HG02884 (cell line): Measurements from ENCODE around the gene SLC25A33.
"Not testable (repeated sequence)": the region's sequence is repeated elsewhere in the genome, so short reads cannot be mapped to it uniquely, and the experiment has no call there.

Experiments used
- ATAC-seq: cut with Tn5 transposase; IDR thresholded peaks from one replicate; pipeline ENCODE4 v1.9.1; 2021; ENCODE audit warnings: mild to moderate bottlenecking, moderate library complexity; ENCODE audit not compliant: unreplicated experiment

The SLC25A33 gene

GRCh38 chr1:9539165-9539828 lies at the start of gene SLC25A33:
Gene SLC25A33 (plus strand): TSS chr1:9539465. CDS start chr1:9539692, 227 bp downstream.
- ATAC-seq = peak; percentile 89

- ATAC-seq = no peak
Measured at GRCh38 chr1:9490605-9491339, 48.5 kb upstream of the SLC25A33 start.

- ATAC-seq = no peak
Measured at GRCh38 chr1:9493326-9493725, 45.9 kb upstream of the SLC25A33 start.

- ATAC-seq = no peak
Measured at GRCh38 chr1:9494936-9495758, 44.1 kb upstream of the SLC25A33 start.

- no peak for ATAC-seq
Measured at GRCh38 chr1:9495854-9496374, 43.4 kb upstream of the SLC25A33 start.

GRCh38 chr1:9500756-9501754 lies 38.2 kb upstream of the SLC25A33 start:
- ATAC-seq = no peak

GRCh38 chr1:9503001-9503675 lies 36.1 kb upstream of the SLC25A33 start:
- ATAC-seq = no peak

GRCh38 chr1:9505143-9505542 lies 34.1 kb upstream of the SLC25A33 start:
- no peak for ATAC-seq

- ATAC-seq = no peak
Measured at GRCh38 chr1:9506901-9507300, 32.4 kb upstream of the SLC25A33 start.

GRCh38 chr1:9510130-9510529 lies 29.1 kb upstream of the SLC25A33 start:
- ATAC-seq = no peak

GRCh38 chr1:9515550-9515949 lies 23.7 kb upstream of the SLC25A33 start:
- not testable (repeated sequence) for ATAC-seq

GRCh38 chr1:9518454-9518998 lies 20.7 kb upstream of the SLC25A33 start:
- ATAC-seq = no peak

GRCh38 chr1:9520411-9520810 lies 18.9 kb upstream of the SLC25A33 start:
- no peak for ATAC-seq

GRCh38 chr1:9529190-9529589 lies 10.1 kb upstream of the SLC25A33 start:
- no peak for ATAC-seq

- no peak for ATAC-seq
Measured at GRCh38 chr1:9530320-9530719, 8.9 kb upstream of the SLC25A33 start.

GRCh38 chr1:9534953-9535352 lies 4.3 kb upstream of the SLC25A33 start:
- ATAC-seq = no peak

GRCh38 chr1:9536301-9536700 lies 3.0 kb upstream of the SLC25A33 start:
- no peak for ATAC-seq

GRCh38 chr1:9537863-9538668 lies 1.2 kb upstream of the SLC25A33 start:
- ATAC-seq = no peak
